ENCODE results near the gene HM13. TPM values are rescaled to one million over a fixed set of nuclear protein-coding genes. Genes with fewer than 3 reads are reported as not detected.
"Not testable (repeated sequence)": the region's sequence is repeated elsewhere in the genome, so short reads cannot be mapped to it uniquely, and the experiment has no call there.

The HM13 gene
- total RNA-seq, 1 donor from 2014 or later = 27.8 TPM

DNA sequence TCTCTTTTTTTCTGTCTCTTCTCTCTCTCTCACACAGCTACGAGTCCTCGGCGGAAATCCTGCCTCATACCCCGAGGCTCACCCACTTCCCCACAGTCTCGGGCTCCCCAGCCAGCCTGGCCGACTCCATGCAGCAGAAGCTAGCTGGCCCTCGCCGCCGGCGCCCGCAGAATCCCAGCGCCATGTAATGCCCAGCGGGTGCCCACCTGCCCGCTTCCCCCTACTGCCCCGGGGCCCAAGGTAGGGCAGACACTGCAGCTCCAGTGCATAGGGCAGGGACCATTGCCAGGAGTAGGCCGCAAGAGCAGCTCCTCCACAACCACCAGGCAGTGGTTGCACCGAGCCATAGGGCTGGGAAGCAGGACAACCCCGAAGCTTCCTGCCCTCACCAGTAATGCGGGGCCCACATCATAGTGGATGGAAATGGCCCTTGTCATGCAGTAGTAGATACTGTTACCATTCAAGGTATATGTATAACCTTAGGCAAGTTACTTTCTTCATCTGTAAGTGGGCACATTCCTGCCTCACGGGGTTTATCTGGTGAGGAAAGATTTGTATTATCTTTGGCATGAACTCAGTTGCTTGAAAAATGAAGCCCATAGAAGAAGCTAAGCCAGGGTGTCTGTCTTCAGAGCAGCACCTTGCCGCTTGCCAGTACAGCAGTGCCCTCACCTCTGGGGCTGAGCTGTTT is 53.9 kb downstream of the HM13 start:
- no peak for DNase-seq

DNA sequence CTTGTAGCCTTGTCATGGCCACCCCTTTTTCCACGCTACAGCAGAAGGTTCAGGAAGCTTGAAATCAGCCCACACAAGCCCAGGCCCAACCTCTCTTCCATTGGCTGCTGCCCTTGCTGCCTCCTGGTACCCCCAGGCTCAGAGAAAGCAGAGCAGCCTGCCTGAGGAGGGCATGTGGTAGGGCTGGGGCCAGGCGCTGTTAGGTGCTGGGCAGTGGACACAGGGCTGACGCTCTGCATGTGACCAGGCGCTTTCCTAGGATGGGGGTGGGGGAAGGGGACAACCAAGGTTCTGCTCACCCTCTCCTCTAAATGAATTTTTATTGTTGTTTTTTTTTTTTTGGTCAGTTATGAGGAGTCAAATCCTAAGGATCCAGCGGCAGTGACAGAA is 54.5 kb downstream of the HM13 start:
- DNase-seq = no peak

DNA sequence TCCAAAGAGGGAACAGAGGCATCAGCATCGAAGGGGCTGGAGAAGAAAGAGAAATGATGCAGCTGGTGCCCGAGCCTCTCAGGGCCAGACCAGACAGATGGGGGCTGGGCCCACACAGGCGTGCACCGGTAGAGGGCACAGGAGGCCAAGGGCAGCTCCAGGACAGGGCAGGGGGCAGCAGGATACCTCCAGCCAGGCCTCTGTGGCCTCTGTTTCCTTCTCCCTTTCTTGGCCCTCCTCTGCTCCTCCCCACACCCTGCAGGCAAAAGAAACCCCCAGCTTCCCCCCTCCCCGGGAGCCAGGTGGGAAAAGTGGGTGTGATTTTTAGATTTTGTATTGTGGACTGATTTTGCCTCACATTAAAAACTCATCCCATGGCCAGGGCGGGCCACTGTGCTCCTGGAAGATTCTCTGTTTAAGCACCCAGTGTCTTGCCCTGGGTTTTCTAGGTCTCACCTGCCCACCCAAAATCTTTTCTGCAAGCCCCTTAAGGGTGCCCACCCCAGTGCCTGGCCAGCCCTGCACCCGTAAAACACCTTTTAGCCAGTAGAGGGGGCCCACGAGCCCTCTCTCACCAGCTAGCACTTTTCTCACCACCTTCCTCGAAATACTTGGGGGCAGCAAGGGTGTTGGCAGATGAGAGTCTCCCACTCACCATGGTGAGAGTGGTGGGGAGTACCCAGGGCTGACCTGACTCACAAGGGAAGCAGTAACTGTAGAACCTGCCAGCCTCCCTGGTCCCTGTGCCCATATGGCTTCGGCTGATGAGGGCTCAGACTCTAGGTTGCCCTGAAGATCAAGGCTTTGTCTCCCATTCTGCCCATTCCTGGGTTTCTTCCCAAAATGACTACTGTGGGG is 55.1 kb downstream of the HM13 start:
- DNase-seq = peak; percentile 34

DNA sequence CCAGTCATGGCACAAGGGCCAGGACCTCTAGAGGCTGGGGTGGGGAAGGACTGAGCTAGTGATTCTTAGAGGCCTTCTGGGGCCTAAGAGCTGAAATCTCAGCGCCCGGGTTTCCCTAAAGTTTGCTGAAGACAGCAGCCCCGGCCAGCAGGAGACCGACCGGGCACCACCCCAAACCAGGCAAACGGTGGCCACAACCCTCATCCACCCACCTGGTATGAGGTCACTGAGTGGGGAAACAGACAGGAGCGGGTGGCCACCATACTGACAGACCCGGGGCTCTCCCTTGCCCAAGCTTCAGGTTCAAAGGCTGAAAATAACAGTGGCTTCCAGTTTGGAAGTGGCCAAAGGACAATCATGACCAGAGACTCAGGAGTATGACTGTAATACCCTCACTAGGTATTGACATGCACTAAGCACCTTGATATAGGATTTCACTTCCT is 55.8 kb downstream of the HM13 start:
- DNase-seq = no peak

DNA sequence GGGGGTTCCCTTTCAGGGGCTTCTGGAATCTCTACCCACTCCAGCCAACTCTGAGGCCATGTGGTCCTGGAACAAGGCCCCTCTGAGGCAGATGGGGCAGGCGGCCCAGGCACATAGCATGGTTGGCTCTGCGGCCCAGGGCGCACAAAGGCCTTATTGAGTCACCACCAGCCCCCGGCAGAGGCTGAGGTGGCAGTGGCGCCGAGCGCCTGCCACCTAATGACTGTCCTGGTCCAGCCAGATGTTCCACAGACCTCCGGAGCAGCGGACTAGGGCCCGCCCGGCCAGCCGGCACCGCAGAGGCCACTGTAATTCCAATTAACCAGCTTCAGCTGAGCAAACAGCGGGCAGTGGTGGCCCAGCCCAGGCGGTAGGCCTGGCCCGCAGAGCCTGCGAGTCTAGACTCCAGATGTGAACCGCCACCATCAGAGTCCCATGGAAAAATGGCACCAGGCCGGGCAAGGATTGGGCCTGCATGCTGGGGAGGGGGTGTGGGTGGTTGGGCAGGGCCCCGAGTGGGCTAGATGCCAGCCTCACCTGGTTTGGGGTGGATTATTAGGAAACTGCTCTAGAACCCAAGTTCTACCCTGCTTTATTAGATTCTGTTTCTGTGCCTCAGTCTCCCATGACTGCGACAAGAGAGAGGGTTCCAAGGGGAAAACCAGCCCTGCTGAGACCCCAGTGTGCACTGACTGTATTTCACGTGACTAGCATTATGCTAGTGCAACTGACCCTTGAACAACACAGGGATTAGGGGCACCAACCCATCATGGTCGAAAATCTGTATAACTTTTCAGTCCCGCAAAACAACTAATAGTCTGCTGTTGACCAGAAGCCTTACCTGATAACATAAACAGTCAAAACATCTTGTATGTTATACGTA is 56.7 kb downstream of the HM13 start:
- peak; percentile 81 for DNase-seq

DNA sequence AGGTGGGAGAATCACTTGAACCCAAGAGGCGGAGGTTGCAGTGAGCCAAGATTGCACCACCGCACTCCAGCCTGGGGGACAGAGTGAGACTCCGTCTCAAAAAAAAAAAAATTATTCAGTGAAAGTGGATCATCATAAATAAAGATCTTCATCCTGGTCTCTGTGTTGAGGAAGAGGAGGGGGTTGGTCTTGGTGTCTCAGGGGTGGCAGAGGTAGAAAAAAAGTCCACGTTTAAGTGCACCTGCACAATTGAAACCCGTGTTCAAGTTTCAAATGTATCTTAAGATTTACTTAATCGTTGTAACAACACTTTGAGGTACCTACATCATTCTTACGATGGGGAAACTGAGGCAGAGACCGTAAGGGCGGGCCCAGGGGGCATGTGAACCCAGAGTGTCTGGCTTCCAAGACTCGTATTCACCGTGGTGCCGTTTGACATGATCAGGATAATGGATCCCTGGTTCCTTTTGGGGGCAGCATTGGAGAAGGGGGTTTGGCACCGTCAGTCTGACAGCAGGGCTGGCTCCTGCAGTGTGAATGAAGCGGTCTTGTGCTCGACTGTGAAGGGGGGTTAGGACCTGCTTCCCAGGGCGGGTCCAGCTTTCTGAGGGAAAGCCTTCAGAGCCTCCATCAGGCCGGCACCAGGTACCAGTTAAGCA is 57.9 kb downstream of the HM13 start:
- DNase-seq = no peak

DNA sequence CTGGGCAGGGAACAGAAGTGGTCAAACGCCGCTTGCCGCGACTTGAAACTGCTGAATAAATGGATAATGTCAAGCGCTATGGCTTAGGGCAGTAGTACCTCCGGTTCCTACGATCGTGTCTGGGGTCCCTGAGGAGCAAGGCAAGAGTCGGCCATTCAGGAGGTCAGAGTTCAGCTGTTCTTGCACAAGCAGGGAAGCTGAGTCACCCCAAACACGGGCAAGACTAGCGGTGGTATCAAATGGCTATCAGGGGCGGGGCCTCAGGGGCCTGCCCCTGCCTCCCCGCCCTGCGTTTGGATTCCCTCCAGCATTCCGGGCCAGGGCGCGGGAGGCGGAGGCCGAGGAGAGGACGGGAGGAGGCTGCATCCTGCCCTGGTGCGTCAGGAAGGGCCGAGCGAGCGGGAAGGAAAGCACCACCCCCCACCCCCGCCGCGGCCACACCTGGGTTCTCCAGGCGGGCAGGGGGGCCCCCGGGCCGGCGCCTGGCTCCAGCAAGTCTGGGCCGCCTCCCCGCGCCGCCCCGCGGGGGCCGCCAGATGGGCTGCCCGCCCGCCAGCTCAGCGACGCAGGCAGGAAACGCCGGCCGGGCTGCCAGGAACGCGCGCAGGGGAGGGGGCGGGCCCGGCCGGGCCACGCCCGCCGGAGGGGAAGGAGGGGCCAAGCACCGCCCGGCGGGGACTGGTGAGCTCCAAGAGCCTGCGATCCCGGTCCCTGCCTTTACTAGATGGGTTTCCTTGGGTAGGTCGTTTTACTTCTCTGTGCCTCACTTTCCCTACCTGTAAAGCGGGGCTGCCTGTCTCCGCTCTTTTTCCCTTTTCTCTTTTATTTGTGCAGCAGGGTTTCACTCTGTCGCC is 58.7 kb downstream of the HM13 start:
- peak; percentile 89 for DNase-seq

DNA sequence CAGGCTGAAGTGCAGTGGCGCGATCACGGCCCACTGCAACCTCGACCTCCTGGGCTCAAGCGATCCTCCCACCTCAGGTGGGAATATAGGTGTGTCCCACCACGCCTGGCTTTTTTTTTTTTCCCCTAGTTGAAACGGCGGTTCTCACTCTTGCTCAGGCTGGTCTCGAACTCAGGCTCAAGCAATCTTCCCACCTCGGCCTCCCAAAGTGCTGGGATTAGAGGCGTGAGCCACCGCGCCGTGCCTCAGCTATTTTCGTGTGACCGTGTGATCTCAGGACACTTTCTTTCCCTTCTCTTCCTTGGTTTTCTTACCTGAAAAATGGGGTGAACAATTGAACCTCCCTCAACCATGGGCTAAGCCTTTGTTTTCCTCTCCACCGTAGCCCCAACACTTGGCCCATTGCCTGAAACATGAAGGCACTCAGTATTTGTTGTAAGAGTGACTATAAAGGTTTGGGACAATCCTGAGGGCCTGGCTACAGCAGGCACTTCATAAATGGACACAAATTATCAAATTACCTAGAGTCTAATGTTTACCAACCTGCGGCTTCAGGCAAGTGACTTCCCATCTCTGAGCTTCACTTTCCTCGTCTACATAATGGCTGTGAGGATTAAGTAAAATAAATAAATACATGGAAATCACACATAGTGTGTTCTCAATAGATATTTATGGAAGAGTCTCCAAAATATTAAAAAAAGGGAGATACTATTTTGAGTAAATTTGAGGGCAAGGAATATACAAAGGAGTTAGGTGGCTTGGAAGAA is 59.5 kb downstream of the HM13 start:
- DNase-seq = no peak

DNA sequence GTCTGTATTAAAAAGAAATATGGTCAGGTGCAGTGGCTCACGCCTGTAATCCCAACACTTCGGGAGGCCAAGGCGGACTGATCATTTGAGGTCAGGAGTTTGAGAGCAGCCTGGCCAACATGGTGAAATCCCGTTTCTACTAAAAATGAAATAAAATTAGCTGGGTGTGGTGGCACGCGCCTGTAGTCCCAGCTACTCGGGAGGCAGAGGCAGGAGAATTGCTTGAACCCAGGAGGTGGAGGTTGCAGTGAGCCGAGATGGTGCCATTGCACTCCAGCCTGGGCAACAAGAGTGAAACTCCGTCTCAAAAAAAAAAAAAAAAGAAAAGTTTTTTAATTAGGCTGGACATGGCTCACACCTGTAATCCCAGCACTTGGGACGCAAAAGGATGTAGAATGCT is 60.7 kb downstream of the HM13 start:
- not testable (repeated sequence) for DNase-seq

DNA sequence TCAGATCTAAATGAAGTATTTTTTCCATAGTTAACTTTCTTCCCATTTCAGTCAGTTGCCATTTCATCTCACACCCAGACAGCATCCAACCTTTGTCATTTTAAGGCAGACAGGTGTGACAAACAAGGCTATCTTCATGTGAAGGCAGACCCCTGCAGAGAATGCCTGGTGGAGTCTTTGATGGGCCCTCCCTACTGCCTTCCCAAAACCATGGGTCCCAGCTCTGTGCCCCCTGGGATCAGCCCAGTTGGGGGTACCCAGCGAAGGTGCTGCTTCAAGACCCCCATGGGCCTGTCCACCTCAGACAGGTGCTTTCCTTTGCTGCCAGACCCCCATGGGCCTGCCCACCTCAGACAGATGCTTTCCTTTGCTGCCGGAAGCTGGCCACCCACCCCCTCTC is 62.5 kb downstream of the HM13 start:
- DNase-seq = no peak

DNA sequence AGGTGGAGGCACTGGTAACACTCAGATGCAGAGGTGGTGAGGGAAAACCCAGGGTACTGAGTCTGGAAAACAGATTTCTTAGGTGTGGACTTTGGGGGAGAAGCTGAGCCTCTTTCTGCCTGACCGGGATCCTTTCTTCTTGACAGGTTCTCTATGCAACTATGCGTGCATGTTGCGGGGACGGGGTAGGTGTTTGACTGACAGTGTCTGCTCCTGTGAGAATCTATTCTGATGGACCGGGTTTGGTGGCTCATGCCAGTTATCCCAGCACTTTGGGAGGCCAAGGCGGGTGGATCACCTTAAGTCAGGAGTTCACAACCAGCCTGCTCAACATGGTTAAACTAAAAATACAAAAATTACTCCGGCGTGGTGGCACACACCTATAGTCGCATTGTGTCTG is 63.0 kb downstream of the HM13 start:
- DNase-seq = no peak

DNA sequence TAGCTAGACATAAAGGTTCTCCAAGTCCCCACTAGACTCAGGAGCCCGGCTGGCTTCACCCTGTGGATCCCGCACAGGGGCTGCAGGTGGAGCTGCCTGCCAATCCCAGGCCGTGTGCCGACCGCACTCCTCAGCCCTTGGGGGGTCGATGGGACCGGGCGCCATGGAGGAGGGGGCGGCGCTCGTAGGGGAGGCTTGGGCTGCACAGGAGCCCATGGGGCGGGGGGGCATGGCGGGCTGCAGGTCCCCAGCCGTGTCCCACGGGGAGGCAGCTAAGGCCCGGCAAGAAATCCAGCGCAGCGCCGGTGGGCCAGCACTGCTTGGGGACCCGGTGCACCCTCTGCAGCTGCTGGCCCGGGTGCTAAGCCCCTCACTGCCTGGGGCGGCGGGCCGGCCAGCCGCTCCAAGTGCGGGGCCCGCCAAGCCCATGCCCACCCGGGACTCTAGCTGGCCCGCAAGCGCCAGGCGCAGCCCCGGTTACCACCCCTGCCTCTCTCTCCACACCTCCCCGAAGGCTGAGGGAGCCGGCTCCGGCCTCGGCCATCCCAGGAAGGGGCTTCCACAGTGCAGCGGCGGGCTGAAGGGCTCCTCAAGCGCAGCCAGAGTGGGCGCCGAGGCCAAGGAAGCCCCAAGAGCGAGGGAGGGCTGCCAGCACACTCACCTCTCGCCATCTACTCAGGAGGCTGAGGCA is 64.4 kb downstream of the HM13 start:
- DNase-seq = no peak

DNA sequence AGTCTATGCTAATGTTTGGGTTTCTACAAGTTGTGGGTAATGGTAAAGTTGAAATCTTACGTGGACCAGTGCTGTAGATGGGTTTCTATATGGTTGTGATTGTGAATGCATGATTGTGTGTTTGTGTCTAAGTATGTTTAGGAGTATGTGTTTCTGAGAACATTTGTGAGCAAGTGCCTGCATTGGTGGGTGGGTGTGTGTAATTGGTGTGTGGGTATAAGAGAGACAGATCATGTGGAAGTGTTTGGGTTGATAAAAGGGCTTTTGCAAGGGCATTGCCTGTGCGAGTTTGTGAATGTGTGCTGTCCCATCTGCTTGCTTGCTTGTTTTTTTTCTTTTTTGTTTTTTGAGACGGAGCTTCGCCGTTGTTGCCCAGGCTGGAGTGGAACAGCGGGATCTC is 65.0 kb downstream of the HM13 start:
- no peak for DNase-seq

DNA sequence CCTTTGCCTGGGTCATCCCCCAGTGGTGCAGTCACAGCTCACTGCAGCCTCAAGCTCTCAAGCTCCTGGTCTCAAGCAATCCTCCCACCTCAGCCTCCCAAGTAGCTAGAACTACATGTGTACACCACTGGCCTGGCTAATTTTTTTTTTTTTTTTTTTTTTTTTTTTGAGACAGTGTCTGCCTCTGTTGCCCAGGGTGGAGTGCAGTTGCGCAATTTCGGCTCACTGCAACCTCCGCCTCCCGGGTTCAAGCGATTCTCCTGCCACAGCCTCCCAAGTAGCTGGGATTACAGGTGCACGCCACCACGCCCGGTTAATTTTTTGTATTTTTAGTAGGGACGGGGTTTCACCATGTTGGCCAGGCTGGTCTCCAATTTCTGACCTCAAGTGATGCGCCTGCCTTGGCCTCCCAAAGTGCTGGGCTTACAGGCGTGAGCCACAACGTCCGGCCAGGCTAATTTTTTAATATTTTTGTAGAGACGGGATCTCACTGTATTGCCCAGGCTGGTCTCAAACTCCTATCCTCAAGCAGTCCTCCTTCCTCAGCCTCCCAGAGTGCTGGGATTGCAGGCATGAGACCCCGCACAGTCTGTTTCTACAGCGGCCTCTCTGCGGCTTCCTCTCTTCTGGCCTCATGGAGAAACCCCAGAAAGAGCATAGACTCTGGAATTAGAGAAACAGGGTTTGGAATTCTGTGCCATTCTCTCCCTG is 65.9 kb downstream of the HM13 start:
- DNase-seq = not testable (repeated sequence)

DNA sequence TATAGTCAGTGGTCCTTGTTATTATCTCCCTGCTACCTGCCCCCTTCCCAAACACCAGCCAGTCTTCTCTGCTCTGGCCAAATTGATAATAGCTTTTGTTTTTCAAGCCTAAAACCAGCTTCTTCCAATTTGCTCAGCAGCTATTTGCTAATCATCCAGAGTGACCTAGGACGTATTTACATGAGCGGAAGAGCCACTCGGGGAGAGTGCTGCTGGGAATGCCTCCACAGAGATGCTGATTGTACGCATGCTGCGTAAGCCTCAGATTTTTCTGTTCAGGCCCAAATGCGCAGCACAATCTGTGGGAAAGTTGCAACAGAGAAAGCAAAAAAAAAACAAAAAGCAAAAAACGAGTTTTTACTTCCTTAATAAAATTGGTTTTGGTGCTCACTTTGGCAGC is 66.5 kb downstream of the HM13 start:
- DNase-seq = no peak

DNA sequence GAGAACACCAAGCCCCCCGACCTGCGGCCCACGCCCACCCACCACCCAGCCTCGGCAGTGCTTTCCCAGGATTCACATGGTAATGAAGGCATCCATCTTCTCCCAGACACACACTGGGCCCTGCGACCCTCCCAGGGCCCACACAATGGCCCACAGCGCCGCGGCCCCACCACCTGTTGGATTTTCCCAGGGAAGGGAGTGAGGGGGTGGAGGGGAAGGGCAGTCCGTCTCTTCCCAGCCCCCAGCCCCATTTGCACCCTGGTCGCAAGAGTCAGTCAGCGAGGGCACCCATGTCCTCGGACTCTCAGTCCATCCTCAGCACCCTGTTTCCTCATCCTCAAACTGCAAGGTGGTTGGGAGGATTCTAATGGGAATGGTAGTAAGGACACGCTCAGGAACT is 67.1 kb downstream of the HM13 start:
- no peak for DNase-seq

DNA sequence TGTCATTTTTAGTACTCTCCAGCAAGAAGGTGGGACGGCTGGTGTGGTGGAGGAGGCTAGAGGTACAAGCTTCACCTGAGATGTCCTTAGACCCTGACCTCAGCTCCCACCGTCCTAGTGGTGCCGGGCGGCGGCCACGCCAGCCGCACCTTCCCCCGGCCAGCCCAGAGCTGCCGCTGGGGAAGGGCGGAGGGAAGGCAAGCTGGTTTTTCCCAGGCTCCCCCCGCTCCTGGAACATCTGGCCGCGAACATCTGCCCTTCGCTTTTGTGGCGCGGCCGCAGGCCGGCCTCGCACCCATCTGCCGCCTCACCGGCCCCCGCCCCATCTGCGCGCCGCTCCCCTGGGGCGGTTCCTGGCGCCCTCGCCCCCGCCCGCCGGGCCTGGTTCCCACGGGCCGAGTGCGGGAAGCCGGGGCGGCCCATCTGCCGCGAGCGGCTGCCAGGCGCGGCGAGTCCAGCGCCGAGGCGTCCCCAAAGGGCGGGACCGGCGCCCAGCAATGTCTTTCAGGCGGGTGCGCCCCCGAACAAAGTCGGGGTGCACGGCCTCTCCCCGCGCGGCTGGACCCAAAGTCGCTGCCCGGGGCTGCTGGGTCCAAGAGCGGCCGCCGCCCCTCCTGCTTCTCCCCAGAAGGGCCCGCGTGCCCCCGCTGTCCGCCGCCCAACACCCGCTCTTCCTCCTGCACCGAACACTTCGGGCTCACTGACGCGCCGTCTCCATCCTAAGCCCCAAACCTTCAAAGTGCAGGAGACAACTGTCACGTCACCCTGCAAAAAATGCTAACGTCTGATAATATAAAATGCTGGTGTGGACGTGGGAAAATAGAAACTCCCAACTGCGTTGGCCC is 73.5 kb downstream of the HM13 start:
- DNase-seq = no peak

DNA sequence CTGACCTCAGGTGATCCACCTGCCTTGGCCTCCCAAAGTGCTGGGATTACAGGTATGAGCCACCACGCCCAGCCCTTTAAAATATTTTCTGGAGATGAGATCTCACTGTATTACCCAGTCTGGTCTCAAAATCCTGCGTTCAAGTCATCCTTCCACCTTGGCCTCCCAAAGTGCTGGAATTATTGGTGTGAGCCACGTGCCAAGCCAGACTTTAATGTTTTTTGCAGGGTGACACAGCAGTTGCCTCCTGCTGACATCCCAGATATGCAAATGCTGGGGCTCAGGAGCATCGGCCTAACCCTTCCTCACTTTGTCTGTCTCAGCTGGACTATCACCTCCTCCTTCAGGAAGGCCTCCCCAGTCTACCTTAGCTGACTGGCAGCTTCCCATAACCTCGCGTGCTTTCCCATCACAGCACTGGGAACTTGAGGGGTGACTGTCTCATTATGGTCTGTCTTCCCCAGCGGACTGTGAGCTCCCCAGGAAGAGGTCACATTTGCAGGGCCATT is 76.5 kb downstream of the HM13 start:
- no peak for DNase-seq

Data from occipital lobe (tissue), 2 donors.